Measurements from ENCODE around the gene CARD10.

DNA sequence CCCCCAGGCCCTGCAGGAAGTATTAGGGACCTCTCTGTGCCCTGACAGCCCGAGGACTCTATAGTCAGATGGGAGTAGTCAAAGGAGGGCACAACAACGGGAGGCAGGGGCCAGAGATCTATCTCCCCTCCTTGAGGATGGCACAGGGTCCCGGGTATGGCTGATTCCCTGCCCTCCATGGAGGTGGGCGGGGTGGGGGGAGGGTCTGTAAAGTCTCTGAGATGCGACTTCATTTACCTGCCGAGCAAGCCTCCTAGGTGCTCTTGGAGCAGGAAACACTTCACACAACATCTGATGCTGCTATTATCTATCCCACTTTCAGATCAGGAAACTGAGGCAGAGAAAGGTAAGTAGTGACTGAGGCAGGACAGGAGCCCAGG lies 40.3 kb upstream of the CARD10 start:
- no peak for TF ChIP-seq ZNF274 (IDR thresholded peaks at IDR 0.05; ENCODE audit: low read depth, low read length)
- TF ChIP-seq YY1 (IDR thresholded peaks at IDR 0.05; ENCODE audit: insufficient read depth, insufficient read length) = no peak
